ENCODE results near the gene DCPS.
"Not testable (repeated sequence)": the region's sequence is repeated elsewhere in the genome, so short reads cannot be mapped to it uniquely, and the experiment has no call there.

Gene DCPS

DNA sequence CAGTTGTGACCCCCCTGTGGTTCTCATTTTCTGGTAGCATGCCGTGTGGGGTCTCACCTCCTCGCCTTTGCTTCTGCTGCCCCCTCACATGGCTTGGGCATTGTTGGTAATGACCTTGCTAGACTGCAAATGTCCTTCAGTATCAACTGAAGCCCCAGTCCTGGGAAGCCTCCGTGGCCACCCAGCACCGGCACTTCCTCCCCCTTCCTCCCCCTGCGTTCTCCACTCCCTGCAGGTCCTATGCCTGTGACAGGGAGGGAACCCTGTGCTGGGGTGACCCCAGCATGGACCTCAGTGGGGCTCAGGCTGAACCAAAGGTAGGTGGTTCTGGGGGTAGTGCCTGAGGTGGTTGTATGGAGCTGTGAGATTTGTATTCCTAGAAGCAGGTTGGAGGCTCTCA, 57.5 kb downstream of the DCPS start:
- TF ChIP-seq CTCF (IDR thresholded peaks at IDR 0.05; ENCODE audit: insufficient read depth, low read length, missing control alignments) = no peak
- POLR2A ChIA-PET = no interaction called here
- no peak overlapping the region for H3K4me3 ChIP-seq (ENCODE audit: low read depth, low read length)
- DNase-seq (ENCODE audit: low read depth, low spot score) = no peak
- CTCF ChIA-PET = interaction anchor here (2.6 to 8.1 kb wide), 2 partner anchors 8 to 50 kb away, joined by 7 to 47 read pairs; no protein-coding TSS in a partner anchor

- ChIA-PET CTCF (interaction anchor here (1.3 to 1.9 kb wide), 2 partner anchors 10 to 52 kb away, joined by 3 to 4 read pairs; no protein-coding TSS in a partner anchor), POLR2A (no interaction called here)
- no peak for DNase-seq (ENCODE audit: low read depth, low spot score)
- TF ChIP-seq CTCF (IDR thresholded peaks at IDR 0.05; ENCODE audit: insufficient read depth, low read length, missing control alignments) = no peak
- H3K4me3 ChIP-seq (ENCODE audit: low read depth, low read length) = no peak overlapping the region
Measured at GRCh38 chr11:126362879-126363655, 59.2 kb downstream of the DCPS start.

- CTCF ChIA-PET = interaction anchor here (1.3 to 1.9 kb wide), 2 partner anchors 10 to 53 kb away, joined by 3 to 4 read pairs; no protein-coding TSS in a partner anchor
Measured at GRCh38 chr11:126363706-126364248, 59.9 kb downstream of the DCPS start.

GRCh38 chr11:126364735-126365134, 60.9 kb downstream of the DCPS start:
- POLR2A ChIA-PET; CTCF ChIA-PET; H3K4me3 ChIP-seq (ENCODE audit: low read depth, low read length); DNase-seq (ENCODE audit: low read depth, low spot score): not testable (repeated sequence)

More at GRCh38 chr11:126363706-126364248, 59.9 kb downstream of the DCPS start:
- DNase-seq (ENCODE audit: low read depth, low spot score) = no peak
- POLR2A ChIA-PET = no interaction called here
- no peak overlapping the region for H3K4me3 ChIP-seq (ENCODE audit: low read depth, low read length)
- TF ChIP-seq CTCF (IDR thresholded peaks at IDR 0.05; ENCODE audit: insufficient read depth, low read length, missing control alignments) = no peak

DNA sequence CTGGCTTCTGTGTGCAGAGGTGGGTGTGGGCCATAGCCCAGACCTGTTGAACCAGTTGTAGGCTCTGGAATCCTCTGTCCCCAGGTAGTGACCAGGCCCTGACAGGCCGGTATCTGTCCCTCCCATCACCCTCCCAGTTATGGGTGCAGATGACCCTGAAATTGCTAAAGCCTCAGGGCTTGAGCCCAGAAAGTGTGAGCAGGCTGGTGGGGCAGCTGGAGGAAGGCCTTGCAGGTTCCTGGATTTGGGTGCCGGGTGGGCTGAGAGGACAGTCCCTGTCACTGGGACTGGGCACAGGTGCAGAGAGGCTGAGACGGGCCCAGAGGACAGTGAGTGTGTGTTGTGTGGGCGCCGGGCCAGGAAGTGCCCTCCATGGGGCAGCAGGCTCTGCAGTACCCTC, 61.6 kb downstream of the DCPS start:
- DNase-seq (ENCODE audit: low read depth, low spot score); CTCF ChIA-PET; H3K4me3 ChIP-seq (ENCODE audit: low read depth, low read length); POLR2A ChIA-PET: not testable (repeated sequence)

- no peak for DNase-seq (ENCODE audit: low read depth, low spot score)
- no peak overlapping the region for H3K4me3 ChIP-seq (ENCODE audit: low read depth, low read length)
- CTCF ChIA-PET = no interaction called here
- TF ChIP-seq CTCF (IDR thresholded peaks at IDR 0.05; ENCODE audit: insufficient read depth, low read length, missing control alignments) = no peak
- POLR2A ChIA-PET = no interaction called here
Measured at GRCh38 chr11:126366064-126366822, 62.4 kb downstream of the DCPS start.

DNA sequence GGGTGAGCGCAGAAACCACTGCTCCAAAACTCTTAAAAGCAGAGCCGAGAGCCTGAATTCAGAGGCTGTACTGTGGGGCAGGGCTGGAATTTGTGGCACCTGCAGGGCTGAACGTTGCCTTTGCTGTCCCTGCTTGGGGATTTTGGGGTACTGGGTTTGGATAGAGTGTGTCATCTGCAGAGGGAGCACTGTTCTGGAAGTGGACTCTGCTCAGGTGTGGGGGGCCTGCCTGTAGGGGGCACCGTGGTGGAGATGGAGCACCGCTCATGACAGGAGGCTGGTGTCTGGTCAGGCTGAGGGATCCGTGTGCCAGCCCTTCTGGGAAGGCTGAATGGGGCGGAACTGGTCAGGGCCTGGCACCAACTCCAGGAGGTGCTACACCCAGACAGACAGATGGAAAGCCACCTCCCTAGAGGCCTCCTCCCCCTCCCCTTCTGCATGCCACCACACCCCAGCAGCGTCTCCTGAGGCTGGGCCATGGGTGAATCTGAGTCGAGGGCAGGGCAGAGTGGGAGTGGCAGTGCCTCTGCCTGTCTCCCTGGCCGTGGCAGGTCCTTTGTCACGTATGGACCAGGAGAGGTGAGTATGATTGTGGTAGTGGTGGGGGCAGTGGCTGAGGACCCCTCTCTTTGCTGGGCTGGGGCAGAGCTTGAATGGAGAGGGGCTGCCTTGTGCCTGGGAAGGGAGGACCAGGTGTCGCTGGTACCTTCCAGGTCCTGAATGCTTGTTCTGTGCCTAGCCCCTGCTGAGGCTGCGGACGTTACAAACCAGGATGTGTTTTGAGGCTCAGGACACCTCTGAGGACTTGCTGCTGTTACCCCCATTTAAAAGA, 63.2 kb downstream of the DCPS start:
- H3K4me3 ChIP-seq (ENCODE audit: low read depth, low read length); CTCF ChIA-PET; DNase-seq (ENCODE audit: low read depth, low spot score): not testable (repeated sequence)
- POLR2A ChIA-PET = interaction anchor here (0.7 kb wide), 1 partner anchor 50 kb away, joined by 3 read pairs; no protein-coding TSS in a partner anchor

DNA sequence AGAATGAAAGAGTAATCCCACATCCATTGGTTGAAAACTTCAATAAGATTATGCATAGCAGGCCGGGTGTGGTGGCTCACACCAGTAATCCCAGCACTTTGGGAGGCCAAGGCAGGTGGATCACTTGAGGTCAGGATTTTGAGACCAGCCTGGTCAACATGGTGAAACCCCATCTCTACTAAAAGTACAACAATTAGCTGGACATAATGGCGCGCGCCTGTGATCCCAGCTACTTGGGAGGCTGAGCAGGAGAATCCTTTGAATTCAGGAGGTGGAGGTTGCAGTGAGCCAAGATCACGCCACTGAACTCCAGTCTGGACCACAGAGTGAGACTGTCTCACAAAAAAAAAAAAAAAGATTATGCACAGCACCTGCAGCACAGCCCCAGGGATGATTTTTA, 63.9 kb downstream of the DCPS start:
- POLR2A ChIA-PET = interaction anchor here (0.7 kb wide), 1 partner anchor 50 kb away, joined by 3 read pairs; no protein-coding TSS in a partner anchor
- H3K4me3 ChIP-seq (ENCODE audit: low read depth, low read length); DNase-seq (ENCODE audit: low read depth, low spot score); CTCF ChIA-PET: not testable (repeated sequence)

- POLR2A ChIA-PET; H3K4me3 ChIP-seq (ENCODE audit: low read depth, low read length); DNase-seq (ENCODE audit: low read depth, low spot score); CTCF ChIA-PET: not testable (repeated sequence)
Measured at GRCh38 chr11:126368336-126369119, 64.7 kb downstream of the DCPS start.

Data from AG04449 (cell line).